Calu3 (cell line): ENCODE results near the gene ASPN. TPM values are rescaled to one million over a fixed set of nuclear protein-coding genes. Genes with fewer than 3 reads are reported as not detected.

Source experiments
- BruUV-seq: library from RNA; stranded (reverse); fragments of 400-500 nt; replicated peaks from 2 replicates; lab custom pipeline; 2021; lab: Mats Ljungman, UMichigan
- CTCF ChIA-PET: fragments of 300-600 bp; sonication (Branson Sonifier 250); formaldehyde crosslinking; loops from one replicate; lab custom pipeline; 2022; ENCODE audit warnings: antibody characterized with exemption; lab: Charles Lee
- DNase-seq: peaks from one replicate; pipeline ENCODE4 v3.0.0; 2022
- H3K27ac Mint-ChIP-seq: one replicate; pipeline ENCODE4 v1.8.0; 2022; ENCODE audit warnings: mixed read lengths; ENCODE audit not compliant: unreplicated experiment
- H3K27me3 Mint-ChIP-seq: one replicate; pipeline ENCODE4 v1.8.0; 2022; ENCODE audit warnings: mixed read lengths; ENCODE audit not compliant: unreplicated experiment
- H3K36me3 Mint-ChIP-seq: one replicate; pipeline ENCODE4 v1.8.0; 2022; ENCODE audit warnings: mild to moderate bottlenecking, moderate library complexity, mixed read lengths; ENCODE audit not compliant: insufficient read depth, unreplicated experiment
- H3K4me1 Mint-ChIP-seq: one replicate; pipeline ENCODE4 v1.8.0; 2022; ENCODE audit warnings: mild to moderate bottlenecking, low read depth, mixed read lengths; ENCODE audit not compliant: unreplicated experiment
- H3K4me3 Mint-ChIP-seq: one replicate; pipeline ENCODE4 v1.8.0; 2022; ENCODE audit warnings: mild to moderate bottlenecking, low read depth, moderate library complexity, mixed read lengths; ENCODE audit not compliant: unreplicated experiment
- H3K9me3 Mint-ChIP-seq: one replicate; pipeline ENCODE4 v1.8.0; 2022; ENCODE audit warnings: low read depth, mixed read lengths; ENCODE audit not compliant: unreplicated experiment
- intact Hi-C: fragments of 100-400 bp; cut with micrococcal nuclease; formaldehyde crosslinking; loops from one replicate; pipeline ENCODE4 v1.10.0; 2022; ENCODE audit not compliant: unreplicated experiment
- total RNA-seq: library from RNA; stranded (reverse); gene quantifications from 2 replicates; pipeline ENCODE4 v1.2.3, GENCODE V29; 2022
- TF ChIP-seq, protein P1 (sequence below): fragments of 200-600 bp; IDR thresholded peaks from one replicate; pipeline ENCODE4 v1.8.0; 2022; ENCODE audit warnings: antibody characterized with exemption; ENCODE audit not compliant: unreplicated experiment

Gene ASPN
- total RNA-seq, 1 experiment from 2014 or later = not detected

DNA sequence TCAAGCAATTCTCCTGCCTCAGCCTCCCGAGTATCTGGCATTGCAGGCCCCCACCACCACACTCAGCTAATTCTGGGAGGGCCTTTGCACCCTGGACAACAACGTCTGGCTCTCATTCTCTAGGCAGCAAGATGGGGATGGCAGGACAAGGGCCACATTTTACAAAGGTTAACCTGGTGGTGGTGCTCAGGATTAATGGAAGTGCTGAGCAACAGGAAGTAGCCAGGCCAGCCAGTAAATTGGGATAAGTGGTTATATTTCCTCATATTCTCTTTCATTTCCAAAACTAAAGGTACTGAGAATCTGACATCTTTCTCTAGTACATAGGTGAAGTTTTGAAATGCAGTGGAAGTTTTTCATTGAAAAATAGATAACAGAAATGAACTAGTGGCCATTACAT is 24.7 kb upstream of the ASPN start:
- H3K27me3 Mint-ChIP-seq = no peaks in the 10 kb centered on the region
- H3K4me1 Mint-ChIP-seq = peaks cover 12% of the 10 kb centered on the region
- no peaks in the 10 kb centered on the region for H3K36me3 Mint-ChIP-seq
- DNase-seq = no peak
- H3K27ac Mint-ChIP-seq = no peak overlapping the region
- no TSS peak for BruUV-seq
- H3K9me3 Mint-ChIP-seq = no peaks in the 10 kb centered on the region
- TF ChIP-seq, protein P1, sequence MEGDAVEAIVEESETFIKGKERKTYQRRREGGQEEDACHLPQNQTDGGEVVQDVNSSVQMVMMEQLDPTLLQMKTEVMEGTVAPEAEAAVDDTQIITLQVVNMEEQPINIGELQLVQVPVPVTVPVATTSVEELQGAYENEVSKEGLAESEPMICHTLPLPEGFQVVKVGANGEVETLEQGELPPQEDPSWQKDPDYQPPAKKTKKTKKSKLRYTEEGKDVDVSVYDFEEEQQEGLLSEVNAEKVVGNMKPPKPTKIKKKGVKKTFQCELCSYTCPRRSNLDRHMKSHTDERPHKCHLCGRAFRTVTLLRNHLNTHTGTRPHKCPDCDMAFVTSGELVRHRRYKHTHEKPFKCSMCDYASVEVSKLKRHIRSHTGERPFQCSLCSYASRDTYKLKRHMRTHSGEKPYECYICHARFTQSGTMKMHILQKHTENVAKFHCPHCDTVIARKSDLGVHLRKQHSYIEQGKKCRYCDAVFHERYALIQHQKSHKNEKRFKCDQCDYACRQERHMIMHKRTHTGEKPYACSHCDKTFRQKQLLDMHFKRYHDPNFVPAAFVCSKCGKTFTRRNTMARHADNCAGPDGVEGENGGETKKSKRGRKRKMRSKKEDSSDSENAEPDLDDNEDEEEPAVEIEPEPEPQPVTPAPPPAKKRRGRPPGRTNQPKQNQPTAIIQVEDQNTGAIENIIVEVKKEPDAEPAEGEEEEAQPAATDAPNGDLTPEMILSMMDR = no peak
- intact Hi-C loops = no loop called here
- CTCF ChIA-PET = no interaction called here
- no peak overlapping the region for H3K4me3 Mint-ChIP-seq

DNA sequence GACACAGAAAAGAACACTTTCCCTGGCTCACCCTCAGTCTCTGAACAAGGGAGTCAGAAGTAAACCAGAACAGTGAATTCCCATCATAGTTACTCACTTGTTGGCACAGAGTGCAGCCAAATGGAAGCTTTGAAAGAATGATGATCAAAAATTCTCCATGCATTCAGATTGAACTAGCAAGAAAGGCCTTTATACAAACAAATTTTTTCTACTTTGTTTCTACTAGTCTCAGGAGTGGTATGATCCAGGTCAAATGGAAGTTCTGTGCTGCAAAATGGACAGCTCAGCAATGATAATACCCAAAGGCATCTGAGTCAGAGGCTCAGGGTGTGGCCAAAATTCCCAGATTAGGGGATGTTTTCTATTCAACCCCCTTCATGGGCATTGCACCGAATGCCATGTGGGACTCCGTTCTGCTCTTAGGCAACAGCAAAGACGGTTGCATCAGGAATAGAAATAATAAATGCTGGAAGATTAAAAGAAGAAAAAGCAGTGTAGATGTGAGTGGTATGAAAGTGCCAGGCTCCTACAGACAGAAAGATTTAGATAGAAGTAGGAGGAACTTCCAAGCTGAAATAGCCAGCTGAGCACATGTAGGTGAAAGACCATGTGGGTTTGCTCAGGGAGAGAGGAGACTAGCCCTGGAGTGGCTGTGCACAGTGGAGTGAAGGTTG is 24.0 kb upstream of the ASPN start:
- TF ChIP-seq, protein P1 = no peak
- no peak overlapping the region for H3K4me3 Mint-ChIP-seq
- intact Hi-C loops = no loop called here
- no TSS peak for BruUV-seq
- H3K4me1 Mint-ChIP-seq = peaks cover 12% of the 10 kb centered on the region
- CTCF ChIA-PET = no interaction called here
- DNase-seq = no peak
- H3K36me3 Mint-ChIP-seq = no peaks in the 10 kb centered on the region
- peak overlapping the region; percentile 41 for H3K27ac Mint-ChIP-seq
- no peaks in the 10 kb centered on the region for H3K9me3 Mint-ChIP-seq
- no peaks in the 10 kb centered on the region for H3K27me3 Mint-ChIP-seq

DNA sequence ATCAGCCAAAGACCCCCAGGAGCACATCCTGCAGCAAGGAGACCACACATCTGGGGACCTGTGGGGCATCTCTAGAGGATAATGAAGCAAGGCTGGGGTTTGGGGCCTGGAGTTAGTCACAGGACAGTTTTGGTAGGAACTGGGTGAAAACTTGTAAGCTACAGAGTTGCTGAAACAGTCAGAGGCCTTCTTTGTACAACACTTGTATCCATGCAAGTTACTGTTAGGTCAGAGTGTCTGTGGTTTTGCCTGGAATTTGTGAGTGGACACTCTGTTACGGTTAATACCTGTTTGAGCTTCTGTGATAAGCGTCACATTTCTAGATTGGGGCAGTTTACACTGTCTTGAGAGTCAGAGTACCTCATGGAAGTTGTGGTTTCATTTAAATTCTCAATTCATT is 22.6 kb upstream of the ASPN start:
- H3K9me3 Mint-ChIP-seq = no peaks in the 10 kb centered on the region
- CTCF ChIA-PET = no interaction called here
- no peak overlapping the region for H3K4me3 Mint-ChIP-seq
- H3K27ac Mint-ChIP-seq = no peak overlapping the region
- TF ChIP-seq, protein P1 = no peak
- BruUV-seq = no TSS peak
- intact Hi-C loops = no loop called here
- no peaks in the 10 kb centered on the region for H3K27me3 Mint-ChIP-seq
- no peaks in the 10 kb centered on the region for H3K36me3 Mint-ChIP-seq
- no peak for DNase-seq
- H3K4me1 Mint-ChIP-seq = peaks cover 12% of the 10 kb centered on the region

DNA sequence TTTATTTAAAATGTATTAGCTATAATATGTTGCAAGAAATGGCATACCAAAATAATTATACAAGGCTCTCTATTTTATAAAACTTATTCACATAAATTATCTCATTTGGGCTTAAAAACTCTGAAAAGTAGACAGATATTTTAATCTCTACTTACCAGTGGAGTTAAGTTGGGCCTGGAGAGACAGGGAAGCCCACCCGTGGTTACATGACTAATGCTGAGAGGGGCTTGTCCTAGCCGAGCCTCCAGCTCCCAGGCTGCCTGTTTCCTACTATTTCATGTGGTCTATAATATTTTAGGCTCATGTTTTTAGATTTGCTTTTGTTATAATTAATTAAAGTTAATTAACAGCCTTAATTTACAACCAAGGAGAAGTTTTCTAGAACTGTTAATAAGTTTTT is 20.9 kb upstream of the ASPN start:
- no peak for DNase-seq
- TF ChIP-seq, protein P1 = no peak
- no peaks in the 10 kb centered on the region for H3K36me3 Mint-ChIP-seq
- no peaks in the 10 kb centered on the region for H3K27me3 Mint-ChIP-seq
- CTCF ChIA-PET = no interaction called here
- H3K4me1 Mint-ChIP-seq = peaks cover 12% of the 10 kb centered on the region
- intact Hi-C loops = no loop called here
- no peak overlapping the region for H3K4me3 Mint-ChIP-seq
- H3K27ac Mint-ChIP-seq = no peak overlapping the region
- no peaks in the 10 kb centered on the region for H3K9me3 Mint-ChIP-seq
- no TSS peak for BruUV-seq
